Measurements from ENCODE around the gene CCL25.

DNA sequence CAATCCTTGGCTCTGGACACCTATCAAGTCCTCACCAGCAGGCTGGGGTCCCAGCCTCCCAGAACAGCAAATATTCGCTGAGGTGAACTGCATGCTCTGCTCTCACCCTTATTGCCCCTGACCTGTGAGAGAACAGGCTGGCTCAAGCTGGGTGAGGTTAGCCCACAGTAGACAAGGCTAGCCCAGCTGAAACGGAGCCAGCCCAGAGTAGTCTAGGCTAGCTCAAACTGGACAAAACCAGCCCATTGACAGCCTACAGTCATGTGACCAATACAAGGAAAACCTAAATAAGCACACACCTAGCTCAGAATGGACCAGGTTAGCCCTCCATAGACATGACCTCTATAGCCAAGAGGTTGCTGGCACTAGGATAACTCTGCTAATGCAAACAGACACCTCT is 38.4 kb downstream of the CCL25 start:
- no peak for TF ChIP-seq POLR2A (IDR thresholded peaks at IDR 0.05)
- TF ChIP-seq, protein P1, sequence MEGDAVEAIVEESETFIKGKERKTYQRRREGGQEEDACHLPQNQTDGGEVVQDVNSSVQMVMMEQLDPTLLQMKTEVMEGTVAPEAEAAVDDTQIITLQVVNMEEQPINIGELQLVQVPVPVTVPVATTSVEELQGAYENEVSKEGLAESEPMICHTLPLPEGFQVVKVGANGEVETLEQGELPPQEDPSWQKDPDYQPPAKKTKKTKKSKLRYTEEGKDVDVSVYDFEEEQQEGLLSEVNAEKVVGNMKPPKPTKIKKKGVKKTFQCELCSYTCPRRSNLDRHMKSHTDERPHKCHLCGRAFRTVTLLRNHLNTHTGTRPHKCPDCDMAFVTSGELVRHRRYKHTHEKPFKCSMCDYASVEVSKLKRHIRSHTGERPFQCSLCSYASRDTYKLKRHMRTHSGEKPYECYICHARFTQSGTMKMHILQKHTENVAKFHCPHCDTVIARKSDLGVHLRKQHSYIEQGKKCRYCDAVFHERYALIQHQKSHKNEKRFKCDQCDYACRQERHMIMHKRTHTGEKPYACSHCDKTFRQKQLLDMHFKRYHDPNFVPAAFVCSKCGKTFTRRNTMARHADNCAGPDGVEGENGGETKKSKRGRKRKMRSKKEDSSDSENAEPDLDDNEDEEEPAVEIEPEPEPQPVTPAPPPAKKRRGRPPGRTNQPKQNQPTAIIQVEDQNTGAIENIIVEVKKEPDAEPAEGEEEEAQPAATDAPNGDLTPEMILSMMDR (IDR thresholded peaks at IDR 0.05): no peak

All from prostate gland (tissue), 2 donors.